CD4-positive, alpha-beta T cell treated with Interleukin-15 for 4 hours (primary cell): Measurements from ENCODE around the gene PWWP2B.
A peak's percentile ranks its signal among the peaks of the same experiment; 100 is the strongest.

ENCODE experiments used
- DNase-seq: peaks from one replicate; pipeline ENCODE4 v3.0.0-alpha.2; 2020; ENCODE audit warnings: low spot score

Gene PWWP2B

DNA sequence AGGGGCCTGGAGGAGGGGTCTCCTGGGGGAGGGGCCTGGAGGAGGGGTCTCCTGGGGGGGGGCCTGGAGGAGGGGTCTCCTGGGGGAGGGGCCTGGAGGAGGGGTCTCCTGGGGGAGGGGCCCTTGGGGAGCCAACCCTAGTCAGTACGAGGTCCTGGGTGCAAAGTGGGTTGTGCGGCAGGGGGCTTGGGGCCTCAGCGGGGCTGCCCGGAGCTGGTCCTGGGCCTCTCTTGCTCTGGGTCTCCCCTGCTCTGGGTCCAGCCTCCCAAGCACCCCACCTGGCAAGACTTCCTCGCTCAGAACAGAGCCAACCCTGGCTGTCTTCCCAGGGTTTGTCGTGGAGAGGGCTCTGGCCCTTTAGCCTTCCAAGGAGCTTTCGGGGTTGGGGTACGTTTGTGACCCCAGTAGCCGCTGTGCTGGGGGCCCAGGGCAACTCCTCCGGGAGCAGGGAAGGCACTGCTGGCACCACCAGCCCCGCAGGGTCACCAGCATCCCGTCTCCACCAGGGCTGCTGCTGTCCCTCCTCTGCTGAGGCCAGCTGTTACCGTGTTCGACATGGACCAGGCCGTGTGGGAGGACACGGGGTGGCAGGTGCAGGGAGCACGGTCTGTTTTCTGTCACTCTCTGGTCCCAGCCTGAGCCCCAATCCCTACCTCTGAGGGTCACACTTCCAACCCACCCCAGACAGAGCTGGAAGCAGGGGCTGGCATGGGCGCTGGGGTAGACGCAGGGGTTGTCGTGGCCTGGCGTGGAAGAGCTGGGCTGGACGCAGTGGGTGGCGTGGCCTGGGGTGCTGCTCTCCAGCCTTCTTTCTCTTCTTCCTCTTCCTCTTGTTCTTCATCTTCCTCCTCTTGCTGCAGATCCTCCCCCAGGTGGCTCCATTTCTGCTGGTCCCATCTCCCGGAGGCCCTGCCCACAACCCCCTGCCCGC is 22.8 kb downstream of the PWWP2B start:
- DNase-seq, result no peak

DNA sequence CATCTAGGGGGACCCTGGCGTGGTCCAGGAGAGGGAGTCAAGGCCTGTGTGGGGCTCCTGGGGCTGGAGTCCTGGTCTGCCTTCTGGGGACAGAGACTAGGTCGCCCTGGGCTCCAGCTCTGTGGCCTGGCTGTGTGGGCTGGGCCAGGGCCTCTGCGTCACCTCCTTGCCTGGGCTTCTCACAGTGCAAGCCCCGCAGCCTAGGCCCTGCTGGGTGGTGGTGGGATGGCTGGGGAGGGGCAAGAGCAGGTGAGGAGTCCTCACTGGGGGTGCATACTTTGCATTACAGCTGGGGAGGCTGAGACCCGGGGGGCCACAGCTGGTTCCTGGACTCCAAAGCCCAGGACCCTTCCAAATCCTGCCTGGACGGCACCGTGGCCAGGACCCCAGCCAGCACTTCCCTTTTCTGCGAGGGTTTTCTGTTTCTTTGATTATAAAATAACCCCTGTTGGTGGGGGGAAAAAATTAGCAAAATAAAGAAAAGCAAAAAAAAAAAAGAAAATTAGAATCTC is 23.5 kb downstream of the PWWP2B start:
- no peak for DNase-seq

DNA sequence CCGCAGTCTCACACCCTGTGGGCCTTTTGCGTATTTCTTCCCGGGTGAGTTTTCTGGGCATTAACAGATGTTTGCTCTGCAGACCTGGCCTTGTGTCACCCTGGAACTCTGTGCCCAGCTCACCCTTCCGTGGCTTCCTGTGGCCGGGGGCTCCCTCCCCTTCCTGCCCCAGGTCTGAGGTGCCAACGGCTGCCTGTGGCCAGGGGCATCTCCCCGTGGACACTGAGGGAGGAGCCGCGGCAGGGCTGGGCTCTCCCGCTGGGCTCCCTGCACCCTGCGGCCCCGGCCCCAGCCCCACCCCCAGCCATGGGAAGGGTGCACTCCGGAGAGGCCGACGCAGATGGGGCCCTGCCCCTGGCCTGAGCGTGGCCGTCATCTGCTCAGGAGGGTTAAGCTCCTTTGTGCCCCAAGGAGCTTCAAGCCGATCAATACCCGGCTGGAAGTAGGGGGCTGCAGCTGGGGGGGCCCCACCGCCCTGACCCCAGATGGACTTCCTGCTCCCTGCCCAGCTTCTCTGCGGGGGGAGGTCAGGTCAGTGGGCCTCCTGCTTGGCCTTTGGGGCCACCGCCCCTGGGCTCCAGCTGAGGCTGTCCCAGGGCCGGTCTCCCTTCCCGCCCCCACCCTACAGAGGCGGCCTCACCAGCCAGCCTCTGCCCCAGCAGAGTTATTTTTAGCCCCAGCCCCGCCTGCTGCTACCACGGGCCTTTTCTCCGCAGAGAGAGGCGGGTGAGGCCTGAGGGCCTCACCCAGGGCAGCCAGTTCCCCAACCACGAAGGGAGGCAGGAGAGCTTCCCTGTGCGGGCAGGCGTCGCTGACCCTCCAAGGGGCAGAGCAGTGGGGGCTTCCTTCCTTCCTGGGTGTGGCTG is 24.2 kb downstream of the PWWP2B start:
- peak; percentile 21 for DNase-seq

DNA sequence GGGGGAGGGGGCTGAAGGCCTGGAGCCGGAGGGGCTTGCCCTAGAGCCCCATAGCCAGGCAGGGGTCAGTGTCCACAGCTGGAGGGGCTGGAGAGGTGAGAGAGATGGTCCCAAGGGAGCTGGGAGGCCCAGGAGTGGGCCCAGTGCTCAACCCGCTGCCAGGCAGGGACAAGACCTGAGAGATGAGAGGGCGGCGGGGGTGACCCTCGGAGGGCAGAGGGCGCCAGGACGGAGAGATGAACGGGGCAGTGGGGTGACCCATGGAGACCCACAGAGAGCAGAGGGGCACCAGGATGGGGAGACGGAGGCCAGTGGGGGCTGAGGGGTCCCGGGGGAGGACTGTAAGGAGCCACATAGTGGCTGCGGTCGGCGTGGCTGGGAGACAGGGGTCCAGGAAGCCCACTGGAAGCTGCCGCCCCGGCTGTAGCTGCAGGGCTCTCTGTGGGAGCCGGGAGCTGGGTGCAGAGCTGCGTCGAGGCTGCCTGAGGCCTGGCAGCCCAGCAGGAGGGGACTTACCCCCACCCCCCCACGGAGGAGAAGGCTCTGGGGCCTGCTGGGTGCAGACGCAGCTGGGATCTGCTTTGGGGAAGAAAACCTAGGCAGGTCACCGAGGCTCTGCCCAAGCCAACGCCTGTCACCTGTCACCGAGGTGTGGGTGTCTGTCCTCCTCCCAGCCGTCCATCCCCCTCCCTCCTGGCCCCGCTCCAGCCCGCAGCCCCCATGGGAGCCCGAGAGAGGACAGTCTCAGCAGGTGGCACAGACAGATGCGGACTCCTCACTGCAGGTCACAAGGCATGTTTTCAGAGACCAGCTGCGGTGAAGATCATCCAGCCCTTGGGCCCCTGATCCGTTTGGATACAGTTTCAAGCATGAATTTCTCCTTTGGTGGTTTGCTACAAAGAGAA is 25.1 kb downstream of the PWWP2B start:
- no peak for DNase-seq

DNA sequence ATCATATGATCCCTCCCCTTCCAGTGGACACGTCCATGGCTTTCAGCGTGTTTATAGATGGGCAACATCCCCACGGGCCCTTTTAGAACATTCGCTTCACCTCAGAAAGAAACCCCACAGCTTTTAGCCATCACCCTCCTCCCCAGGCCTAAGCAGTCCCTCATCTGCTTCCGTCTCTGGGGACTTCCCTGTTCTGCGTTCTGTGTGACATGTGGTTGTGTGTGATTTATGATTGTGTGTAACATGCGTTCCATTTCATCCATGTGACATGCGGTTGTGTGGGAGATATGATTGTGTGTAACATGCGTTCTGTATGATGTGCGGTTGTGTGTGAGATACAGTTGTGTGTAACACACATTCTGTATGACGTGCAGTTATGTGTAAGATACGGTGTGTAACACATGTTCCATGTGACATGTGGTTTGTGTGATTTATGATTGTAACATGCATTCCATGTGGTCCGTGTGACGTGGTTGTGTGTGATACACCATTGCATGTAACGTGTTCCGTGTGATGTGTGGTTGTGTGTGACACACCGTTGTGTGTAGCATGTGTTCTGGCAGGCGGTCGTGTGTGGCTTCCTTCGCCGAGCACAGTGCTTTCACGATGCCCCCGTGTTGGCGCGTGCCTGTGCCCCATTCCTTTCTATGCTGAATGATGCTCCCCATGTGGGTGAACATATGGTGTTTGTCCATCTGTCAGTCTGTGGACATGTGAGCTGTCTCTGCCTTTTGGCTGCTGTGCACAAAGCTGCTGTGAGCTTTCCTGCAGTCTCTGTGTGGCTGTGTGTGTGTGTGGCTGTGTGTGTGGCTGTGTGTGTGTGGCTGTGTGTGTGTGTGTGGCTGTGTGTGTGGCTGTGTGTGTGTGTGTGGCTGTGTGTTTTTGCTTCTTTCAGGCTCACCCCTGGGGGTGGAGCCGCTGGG is 26.2 kb downstream of the PWWP2B start:
- no peak for DNase-seq

DNA sequence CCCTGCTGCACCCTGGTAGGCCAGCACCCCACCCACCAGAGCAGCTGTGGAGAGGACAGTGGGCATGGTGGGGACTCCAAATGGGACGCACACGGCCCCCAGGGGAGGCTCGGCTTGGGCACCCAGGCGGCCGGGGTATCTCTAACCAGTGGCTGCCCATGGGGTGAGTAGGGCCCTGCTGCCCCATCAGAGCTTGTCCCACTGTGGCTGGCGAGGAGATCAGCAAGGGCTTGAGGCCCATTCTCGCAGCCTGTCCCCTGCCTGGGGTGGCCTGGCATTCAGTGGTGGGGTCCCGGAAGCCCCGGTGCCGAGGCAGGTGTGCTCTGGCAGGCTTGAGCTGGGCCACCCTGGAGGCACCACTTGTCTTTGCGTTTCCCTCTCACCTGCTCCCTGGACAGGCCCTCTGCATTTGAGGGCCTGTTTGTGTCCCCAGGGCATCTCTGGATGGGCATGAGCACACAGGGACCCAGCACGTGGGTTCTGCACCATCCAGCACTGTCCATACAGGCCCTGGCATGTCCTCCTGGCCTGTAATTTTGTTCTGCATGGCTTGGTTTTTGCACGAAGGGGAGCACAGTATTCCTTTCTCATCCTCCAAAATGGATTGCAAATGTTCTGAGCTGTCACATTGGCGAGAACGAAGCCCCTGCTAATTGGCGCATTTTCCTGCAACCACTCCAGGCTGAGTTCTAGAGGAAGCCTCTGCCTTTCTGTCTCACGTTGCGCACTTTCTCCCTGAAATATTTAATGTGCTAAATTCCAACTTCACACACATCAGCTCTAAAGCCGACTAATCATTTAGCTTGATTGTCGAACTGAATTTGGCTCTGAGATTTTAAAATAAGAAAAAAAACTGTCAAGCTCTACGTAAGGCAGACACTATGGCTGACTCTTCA is 27.2 kb downstream of the PWWP2B start:
- DNase-seq, result no peak

DNA sequence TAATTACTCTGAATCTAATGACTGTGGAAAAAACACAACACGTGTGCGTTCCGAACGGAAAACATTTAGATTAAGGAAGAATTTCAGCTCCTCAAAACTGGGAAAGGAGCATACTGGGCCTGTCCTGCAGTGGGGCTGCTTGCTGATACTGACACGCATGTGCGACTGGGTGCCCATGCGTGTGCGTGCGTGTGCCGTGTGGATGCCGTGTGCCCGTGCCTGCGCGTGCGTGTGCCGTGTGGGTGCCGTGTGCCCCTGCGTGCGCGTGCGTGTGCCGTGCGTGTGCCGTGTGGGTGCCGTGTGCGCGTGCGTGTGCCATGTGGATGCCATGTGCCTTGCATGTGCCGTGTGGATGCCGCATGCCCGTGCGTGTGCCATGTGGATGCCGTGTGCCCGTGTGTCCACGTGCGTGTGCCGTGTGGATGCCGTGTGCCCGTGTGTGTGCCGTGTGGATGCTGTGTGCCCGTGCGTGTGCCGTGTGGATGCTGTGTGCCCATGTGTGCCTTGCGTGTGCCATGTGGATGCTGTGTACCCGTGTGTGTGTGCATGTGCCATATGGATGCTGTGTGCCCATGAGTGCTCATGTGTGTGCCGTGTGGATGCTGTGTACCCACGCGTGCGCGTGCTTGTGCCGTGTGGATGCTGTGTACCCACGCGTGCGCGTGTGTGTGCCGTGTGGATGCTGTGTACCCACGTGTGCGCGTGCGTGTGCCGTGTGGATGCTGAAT is 28.2 kb downstream of the PWWP2B start:
- DNase-seq, result no peak

DNA sequence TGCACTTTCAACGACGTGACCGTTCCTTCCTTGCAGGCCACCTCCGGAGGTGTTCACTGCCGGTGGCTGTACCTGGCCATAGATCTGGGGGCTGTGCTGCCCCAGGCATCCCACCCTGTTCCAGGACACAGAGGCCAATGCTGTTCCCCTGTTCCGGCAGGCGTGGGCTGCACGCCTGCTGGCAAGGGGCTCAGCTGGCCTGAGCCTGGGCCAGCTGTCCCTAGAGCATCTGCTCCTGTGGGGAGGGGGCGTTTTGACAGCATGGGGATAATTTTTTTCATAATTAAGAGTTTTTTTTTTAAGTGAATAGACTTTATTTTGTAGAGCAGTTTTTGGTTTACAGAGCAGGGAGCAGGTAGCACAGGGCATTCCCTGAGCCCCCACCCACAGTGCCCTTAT is 28.8 kb downstream of the PWWP2B start:
- no peak for DNase-seq

DNA sequence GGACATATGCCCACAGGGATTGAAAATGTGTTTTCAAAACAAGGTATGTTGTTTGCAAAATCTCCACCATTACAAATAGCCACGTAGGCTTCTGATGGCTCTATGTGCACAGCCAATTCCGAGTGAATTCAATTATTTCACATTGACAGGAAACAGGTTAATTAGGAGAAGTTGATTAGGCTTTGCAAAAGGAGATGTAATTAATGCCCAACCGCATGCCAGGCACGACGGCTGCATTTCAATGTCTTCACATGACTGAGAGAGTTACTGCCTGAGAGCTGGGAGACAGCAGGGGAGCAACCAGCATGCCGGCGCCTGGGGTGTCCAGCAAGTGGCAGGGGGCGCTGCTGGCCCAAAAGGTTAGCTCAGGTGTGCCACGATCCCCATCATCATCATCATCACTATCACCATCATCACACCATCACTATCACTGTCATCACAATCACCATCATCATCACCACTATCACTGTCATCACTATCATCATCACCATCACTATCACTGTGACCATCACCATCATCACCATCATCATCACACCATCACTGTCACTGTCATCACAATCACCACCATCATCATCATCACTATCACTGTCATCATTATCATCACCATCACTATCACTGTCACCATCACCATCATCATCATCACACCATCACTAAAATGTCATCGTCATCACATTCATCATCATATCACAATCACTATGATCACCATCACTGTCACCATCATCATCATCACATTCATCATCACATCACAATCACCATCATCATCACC is 30.2 kb downstream of the PWWP2B start:
- DNase-seq, result no peak

DNA sequence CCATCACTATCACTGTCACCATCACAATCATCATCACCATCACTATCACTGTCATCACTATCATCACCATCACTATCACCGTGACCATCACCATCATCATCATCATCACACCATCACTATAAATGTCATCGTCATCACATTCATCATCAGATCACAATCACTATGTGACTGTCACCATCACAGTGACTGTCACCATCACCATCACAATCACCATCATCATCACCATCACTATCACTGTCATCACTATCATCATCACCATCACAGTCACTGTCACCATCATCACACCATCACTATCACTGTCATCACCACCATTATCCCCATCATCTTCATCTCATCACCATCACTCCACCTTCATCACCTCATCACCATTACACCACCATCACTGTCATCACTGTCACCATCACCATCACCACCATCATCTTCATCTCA is 31.0 kb downstream of the PWWP2B start:
- no peak for DNase-seq

DNA sequence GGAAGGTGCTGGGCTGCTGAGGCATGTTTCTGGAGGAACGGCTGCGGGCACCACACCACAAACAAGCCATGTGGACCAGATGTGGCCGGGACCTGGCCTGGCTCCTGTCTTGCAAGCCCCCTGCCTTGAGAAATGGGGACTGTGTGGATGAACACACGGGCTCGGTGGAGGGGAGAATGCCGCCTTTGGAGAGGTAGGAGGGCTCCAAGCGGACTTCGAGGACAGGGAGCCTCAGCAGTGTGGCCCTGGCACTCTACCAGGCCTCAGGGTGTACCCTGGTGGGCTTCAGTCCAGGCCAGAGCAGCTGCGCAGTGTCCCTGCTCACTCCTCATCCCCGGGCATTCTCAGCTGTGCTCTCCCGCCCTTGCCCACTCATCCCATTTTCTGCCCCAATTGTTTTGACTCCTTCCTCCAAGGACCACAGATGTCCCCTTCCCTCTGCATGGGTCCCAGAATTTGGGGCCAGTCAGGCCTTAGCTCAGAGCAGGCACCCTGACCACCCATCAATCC is 31.5 kb downstream of the PWWP2B start:
- no peak for DNase-seq

DNA sequence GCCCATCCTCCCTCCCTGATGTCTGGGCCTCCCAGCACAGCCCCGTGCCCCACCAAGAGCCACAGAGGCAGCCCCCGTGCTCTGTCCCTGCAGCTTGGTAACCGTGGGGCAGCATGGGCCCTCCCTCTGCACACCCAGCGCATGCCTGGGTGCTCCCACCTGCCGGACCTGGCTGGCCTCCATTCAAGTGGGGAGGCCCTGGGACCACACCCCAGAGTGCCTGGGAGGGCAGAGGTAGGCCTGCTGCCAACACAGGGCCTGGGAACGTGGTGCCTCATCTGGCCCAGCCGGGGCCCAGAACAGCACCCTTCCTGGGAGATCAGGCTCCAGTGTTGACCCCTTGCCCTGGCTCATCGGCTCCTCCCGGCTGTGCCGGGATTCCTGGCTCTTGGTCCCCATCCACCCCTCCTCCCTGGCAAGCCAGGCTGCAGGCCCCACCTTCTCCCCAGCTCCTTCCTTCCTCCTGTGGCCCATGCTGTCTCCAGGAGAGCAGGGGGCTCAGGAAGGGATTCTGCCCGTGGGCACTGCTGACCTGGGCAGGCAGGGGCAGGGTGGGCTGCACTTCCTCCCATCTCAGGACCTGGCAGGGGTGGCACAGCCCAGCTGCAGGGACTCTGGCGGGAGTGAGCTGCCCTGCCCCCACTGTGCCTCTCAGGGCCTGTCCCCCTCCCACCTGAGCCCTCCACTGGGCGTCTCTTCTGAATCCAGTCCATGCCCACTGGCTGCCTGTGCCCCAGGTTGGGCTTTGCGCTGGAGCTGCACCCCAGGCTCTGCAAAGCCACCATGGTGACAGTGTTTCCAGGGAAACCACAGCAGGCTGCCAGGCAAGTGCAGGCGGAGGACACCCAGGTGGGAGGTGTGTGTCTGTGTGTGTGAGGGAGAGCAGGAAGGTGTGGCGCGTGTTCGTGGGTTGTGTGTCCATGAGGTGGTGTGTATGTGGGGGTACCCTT is 32.6 kb downstream of the PWWP2B start:
- DNase-seq, result no peak

DNA sequence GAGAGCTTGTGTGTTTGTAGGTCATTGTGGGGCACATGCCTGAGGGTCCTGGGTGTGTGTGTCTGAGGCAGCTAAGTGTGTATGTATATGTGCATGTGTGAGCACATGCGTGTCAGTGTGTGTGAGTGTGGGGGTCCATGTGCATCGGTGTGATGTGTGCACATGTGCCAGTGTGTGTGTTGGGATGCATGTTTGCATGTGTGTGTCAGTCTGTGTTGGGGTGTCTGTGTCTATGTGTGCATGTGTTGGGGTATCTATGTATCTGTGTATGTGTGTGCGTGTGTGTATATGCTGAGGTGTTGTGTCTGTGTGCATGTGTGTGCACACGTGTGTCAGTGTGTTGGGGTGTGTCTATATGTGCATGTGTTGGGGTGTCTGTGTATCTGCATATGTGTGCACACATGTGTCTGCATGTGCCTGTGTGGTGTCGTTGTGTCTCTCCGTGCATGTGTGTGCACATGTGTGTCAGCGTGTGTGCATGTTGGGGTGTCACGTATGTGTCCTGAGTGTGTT is 33.3 kb downstream of the PWWP2B start:
- no peak for DNase-seq

DNA sequence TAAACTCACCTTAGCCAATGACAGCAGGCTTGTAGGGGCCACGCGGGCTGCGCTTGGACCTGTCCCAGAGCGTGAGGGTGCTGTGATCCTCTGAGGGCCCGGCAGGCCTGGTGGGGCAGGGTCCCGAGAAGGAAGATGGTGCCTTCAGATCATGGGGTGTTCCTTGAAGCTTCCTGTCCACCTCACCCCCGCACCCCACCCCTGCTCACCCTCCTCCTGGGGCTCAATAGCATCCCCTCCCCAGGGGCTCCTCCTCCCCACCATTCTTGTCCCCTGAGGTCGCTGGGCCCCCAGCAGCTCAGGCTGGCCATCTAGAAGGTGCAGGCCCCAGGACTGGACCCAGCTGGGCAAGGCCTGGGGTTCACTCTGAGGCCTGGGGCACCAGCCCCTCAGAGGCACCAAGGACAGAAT is 33.9 kb downstream of the PWWP2B start:
- no peak for DNase-seq

DNA sequence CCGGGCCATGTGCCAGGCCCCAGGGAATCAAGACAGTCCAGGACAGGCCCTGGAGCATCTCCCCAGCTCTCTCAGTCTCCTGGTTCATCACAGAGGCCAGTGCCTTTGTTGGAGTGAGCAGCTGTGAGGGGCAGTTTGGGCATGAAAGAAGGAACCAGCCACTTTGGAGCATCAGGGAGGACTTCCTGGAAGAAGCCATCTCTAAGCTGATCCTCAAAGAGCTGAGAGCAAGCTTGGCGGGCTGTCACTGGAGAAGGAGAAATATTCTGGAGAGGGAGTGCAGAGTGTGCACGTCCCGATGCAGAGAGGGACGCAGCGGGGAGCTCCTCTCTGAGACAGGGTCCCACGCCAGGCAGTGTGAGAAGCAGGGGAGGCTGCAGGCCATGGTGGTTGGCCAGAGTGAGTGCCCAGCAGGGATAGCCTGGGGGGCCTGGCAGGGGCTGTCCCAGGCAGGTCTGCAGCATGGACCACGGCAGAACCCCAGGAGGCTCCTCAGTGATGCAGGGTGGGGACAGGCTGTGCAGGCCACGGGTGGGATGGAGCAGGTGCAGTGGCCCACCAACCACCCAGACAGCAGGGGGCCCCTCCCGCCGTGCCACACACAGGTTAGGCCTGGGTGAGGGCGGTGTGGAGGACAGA is 34.7 kb downstream of the PWWP2B start:
- no peak for DNase-seq

DNA sequence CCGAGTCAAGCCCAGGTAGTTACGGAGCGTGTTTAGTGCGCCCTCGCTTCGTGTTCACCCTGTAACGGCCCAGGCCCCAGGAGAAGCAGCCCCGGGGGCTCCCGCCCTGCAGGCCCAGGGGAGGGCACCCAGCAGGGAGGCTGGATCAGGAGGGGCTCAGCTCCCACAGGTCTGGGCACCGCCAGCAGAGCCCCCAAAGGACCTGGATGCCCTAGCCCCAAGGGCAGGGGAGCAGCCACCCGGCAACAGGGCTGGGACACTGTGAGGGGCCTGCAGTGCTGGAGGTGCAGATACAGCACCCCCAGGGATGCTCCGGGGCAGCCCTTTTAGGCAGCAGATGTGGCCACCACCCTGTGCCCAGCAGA is 35.2 kb downstream of the PWWP2B start:
- DNase-seq, result no peak
